ENCODE results near the gene RAD54L2. TPM values are rescaled to one million over a fixed set of nuclear protein-coding genes. Genes with fewer than 3 reads are reported as not detected.
"Not testable (repeated sequence)": the region's sequence is repeated elsewhere in the genome, so short reads cannot be mapped to it uniquely, and the experiment has no call there.

The RAD54L2 gene
- total RNA-seq, result 18.7 TPM

GRCh38 chr3:51538459-51539290 lies at the start of gene RAD54L2:
RAD54L2 (plus strand) TSS chr3:51538719; CDS start chr3:51590421, 51,702 bp downstream.
- peak; percentile 52 for DNase-seq

- peak; percentile 95 for DNase-seq
Measured at GRCh38 chr3:51498876-51499738, 39.4 kb upstream of the RAD54L2 start.

DNA sequence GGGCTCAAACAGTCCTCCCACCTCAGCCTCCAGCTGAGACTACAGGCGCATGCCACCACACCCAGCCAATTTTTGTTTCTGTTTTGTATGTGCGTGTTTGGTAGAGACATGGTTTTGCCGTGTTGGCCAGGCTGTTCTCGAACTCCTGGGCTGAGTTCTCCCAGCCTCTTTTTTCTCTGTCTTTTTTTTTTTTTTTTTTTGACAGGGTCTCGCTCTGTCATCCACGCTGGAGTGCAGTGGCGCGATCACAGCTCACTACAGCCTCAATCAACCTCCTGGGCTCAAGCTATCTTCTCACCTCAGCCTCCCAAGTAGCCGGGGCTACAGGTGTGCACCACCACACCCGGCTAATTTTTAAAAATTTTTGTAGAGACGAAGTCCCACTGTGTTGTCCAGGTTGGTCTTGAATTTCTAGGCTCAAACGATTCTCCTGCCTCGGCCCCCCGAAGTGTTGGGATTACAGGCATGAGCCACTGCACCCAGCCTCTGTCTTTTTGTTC lies 37.8 kb upstream of the RAD54L2 start:
- DNase-seq, result no peak

DNA sequence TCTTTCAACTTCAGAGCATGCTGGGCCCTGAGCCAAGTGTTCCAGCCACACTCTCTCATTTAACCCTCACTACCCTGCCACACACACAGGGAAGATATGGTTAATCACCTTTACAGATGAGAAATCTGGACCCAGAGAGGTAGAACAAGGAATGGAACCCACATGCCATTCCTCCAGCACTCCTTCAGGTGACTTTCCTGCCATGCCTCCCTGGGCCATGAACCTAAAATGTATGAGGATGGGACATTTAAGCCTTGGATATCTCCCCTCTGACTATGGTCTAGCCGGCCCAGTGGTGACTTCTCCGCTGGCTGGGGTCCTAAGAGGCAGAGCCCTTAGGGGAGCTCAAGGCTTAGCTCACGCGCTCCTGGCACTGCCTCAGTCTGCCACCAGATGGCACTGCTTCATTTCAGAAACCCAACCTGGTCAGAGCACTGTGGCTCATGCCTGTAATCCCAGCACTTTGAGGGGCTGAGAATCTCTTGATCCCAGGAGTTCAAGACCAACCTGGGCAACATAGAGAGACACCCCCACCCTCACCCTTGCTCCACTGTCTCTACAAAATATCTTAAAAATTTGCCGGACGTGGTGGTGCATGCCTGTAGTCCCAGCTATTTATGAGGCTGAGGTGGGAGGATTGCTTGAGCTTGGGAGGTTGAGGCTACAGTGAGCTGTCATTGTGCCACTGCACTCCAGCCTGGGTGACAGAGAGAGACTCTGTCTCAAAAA lies 36.5 kb upstream of the RAD54L2 start:
- peak; percentile 66 for DNase-seq

GRCh38 chr3:51502562-51502910 lies 36.0 kb upstream of the RAD54L2 start:
- DNase-seq, result no peak

- no peak for DNase-seq
Measured at GRCh38 chr3:51503007-51503406, 35.5 kb upstream of the RAD54L2 start.

GRCh38 chr3:51508255-51508654 lies 30.3 kb upstream of the RAD54L2 start:
- no peak for DNase-seq

- DNase-seq, result no peak
Measured at GRCh38 chr3:51510996-51511395, 27.5 kb upstream of the RAD54L2 start.

DNA sequence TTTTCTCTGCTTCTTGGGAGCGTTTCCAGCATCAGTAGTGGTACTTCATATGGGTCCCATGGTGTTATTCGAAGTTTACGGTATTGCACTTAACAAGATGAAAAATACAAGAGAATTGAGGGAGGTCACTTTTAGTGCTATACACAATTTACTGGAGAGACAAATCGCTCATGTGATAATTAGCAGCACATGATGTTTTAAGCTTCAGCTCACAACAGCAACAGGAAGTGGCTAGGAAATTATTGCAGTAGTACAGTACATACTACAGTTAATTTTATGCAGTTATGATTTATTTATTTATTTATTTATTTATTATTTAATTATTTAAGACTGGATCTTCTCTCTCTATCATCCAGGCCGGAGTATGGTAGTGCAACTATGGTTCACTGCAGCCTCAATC lies 24.3 kb upstream of the RAD54L2 start:
- DNase-seq, result no peak

DNA sequence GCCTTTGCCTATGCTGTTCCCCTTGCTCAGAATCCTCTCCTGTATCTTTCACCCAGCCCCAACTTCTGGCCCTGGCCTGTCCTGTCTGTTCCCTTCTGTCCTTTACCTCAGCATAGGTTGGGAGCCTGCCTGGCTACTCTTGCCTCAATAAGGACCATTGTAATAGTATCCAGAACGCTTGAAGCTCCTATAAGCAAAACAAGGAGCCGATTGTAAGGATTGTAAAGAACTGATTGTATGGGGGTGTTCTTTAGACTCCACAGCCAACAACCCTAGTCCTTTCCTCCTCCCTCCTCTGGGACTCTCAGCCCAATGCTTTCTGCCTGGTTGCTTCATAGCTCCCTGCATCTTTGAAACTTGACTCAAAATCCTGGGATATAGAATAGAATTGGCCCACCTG lies 18.7 kb upstream of the RAD54L2 start:
- no peak for DNase-seq

- DNase-seq, result not testable (repeated sequence)
Measured at GRCh38 chr3:51520906-51521730, 17.4 kb upstream of the RAD54L2 start.

DNA sequence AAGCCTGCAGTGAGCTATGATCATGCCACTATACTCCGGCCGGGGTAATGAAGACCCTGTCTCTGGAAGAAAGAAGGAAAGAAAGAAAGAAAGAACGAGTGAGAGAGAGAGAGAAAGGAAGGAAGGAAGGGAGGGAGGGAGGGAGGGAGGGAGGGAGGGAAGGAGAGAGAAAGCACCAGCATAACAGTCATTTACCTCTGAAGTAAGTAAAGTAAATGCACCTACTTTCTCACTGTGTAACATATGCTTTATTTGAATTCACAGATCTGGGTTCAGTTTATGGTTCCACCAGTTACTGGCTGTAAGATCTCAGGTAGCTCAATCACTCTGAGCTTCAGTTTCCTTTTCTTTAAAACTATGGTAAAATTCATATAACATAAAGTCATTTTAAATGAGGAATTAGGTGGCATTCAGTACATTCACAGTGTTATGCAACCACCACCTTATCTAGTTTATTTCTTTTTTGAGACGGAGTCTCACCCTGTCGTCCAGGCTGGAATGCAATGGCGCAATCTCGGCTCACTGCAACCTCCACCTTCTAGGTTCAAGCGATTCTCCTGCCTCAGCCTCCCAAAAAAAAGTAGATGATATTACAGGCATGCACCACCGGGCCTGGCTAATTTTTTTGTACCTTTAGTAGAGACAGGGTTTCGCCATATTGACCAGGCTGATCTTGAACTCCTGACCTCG lies 16.1 kb upstream of the RAD54L2 start:
- no peak for DNase-seq

DNA sequence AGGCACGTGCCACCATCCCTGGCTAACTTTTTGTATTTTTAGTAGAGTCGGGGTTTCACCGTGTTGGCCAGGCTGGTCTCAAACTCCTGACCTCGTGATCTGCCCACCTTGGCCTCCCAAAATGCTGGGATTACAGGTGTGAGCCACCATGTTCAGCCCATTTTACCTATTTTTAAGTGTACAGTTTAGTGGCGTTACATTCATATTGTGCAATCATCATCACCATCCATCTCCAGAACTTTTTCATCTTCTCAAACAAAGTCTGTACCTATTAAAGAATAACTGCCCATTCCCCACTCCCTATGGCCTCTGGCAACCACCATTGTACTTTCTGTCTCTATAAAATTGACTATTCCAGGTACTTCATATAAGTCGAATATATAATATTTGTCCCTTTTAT lies 13.6 kb upstream of the RAD54L2 start:
- not testable (repeated sequence) for DNase-seq

DNA sequence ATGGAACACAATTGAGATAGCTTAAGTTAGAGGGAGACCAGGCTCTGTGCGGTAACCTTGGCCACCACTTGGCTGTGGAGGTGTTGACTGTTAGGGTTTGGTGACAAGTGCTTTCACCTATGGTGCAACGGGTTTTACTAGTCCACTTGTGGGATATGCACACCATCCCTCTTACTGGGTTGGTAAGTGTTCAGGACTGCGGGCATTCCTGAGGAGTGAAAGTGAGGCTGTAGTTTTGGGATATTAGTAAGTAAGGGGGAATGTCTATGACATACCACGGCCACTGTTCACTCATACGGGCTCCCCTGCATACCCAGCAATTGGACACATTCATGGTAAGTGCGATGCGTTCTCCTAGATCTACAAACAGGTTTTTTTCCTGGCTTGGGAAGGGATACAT lies 8.0 kb upstream of the RAD54L2 start:
- no peak for DNase-seq

DNA sequence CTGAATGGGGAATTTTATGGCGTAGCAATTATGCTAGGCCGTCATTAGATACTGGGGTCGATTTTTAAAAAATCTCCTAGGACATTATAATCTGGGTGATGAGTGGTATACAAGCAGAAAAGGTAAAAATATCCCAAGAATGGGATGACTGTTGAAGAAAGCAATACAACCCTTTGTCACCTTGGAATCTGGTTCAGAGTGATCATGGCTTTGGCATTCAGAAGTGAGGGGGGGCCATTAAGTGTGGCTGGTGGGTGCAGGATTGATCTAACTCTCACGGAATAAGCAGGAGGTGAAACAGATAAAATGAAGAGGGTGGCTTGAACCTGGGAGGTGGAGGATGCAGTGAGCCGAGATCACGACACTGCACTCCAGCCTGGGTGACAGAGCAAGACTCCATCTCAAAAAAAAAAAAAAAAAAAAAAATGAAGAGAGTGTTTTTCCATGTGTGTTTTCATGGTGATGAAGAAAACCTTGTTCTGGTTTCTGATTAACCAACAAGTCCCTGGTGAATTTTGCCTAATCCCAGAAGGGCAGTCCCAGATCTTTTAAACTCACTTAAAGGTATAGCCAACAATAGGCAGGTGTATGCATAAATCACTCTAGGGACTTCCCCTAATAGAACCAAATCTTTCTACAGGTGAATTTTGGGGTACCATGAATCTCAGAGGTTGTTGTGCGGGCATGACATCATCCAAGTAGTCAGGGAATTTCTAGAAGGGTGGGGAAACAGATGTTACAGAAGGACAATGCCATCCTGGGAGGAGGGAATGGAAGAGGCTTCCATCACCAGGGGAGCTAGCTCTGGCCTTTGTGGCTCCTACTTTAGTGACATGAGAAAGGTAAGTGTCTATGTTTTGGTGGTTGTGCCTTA lies 3.1 kb upstream of the RAD54L2 start:
- no peak for DNase-seq

DNA sequence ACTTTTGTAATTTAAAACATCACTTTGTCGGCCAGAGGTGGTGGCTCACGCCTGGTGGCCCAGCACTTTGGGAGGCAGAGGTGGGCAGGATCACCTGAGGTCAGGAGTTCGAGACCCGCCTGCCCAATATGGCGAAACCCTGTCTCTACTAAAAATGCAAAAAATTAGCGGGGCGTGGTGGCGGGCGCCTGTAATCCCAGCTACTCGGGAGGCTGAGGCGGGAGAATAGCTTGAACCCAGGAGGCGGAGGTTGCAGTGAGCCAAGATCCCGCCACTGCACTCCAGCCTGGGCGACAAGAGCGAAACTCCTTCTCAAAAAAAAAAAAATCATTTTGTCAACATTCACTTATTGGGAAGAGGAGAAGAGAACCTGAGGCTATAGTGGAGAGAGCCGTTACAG lies 888 bp upstream of the RAD54L2 start:
- not testable (repeated sequence) for DNase-seq

GRCh38 chr3:51538115-51538458 lies 432 bp upstream of the RAD54L2 start:
- no peak for DNase-seq

- no peak for DNase-seq
Measured at GRCh38 chr3:51539291-51539941, 897 bp downstream of the RAD54L2 start.

GRCh38 chr3:51542596-51542995 lies 4.1 kb downstream of the RAD54L2 start:
- not testable (repeated sequence) for DNase-seq
